IPS-11a (cell line): ENCODE measurements around the gene RET.

ENCODE experiments used
- H3K4me3 ChIP-seq: one replicate; pipeline ENCODE4 v1.5.1; 2013; ENCODE audit warnings: low read depth, low read length, control low read depth

Gene RET

DNA sequence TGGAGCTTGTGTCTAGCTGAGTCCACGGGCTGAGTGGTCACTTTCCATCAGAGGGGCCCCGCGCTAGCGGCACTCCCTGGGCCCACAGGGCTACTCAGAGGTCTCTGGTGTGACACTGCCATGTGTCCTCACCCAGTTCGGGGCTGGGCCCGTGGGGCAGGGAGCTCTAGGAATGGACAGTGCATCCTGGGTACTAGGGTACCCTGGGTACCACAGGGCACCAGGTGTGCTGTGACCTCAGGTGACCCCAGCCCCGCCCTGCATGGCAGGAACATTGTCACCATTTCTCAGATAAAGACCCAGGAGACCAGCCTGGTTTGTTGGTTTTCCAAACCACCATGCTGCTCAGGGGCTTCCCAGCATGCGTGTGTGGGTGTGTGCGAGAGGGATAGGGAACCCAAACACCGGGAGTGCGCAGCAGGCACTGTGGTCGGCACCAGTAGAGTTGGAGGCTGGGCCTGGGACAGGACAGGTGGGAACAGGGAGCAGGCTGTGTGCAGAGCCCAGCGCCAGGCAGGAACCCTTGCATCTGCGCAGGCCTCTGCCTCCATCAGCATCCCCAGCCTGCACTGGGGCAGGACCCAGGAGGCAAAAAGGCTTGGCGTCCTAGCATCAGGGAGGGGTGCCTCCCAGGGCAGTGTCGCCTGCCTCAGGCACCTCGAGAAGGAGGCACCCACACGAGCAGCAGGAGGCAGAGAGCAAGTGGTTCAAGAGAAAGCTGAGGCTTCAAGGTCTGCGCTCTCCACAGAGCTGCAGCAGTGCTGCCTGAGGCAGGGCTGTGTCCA lies 42.0 kb downstream of the RET start:
- H3K4me3 ChIP-seq = no peak overlapping the region

DNA sequence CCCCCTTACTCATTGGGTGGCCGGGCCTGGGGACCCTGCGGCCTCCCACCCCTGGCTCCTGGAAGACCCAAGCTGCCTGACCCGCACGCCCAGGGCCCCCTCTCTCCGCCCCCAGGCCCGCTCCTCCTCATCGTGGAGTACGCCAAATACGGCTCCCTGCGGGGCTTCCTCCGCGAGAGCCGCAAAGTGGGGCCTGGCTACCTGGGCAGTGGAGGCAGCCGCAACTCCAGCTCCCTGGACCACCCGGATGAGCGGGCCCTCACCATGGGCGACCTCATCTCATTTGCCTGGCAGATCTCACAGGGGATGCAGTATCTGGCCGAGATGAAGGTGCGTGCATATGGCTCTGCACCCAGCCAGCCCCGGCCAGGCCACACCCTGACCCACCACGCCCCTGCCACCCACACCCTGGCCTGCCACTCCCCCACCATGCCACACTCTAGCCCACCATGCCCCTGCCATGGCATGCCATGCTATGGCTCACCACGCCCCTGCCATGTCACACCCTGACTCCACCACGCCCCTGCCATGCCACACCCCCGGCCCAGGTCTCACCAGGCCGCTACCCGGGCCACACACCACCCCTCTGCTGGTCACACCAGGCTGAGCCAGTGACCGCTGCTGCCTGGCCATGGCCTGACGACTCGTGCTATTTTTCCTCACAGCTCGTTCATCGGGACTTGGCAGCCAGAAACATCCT lies 42.7 kb downstream of the RET start:
- H3K4me3 ChIP-seq = no peak overlapping the region

DNA sequence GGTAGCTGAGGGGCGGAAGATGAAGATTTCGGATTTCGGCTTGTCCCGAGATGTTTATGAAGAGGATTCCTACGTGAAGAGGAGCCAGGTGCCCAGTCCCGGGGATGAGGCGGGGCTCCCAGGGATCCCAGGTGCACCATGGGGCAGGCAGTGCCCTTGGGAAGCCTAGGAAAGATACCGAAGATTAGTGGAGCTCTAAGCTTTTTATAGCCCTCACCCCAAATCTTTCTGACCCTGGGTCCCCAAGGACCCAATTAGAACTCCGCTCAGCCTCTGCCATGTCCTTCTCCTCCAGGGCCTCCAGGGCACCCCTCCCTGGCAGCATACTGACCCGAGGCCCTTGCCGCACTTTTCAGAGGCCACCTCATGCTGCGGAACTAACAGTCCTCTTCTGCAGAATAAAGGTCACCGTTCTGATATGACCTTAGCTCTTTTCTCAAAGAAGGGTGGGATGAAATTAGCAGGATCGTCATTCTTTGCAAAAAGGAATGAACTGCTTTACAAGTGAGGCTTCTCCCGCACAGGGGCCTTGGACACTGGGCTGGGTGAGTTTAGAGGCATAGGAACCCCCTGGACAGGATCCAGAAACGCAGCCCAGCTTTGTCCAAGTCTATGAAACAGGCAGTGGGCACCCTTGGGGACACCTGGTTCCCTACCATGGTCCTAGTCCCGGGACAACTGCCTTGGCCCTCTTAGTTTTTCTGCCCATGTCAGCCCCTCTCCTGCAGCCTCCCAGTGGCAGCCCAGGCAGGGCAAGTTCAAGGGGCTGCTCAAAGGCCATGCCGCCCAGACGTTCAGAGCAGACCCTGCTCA lies 43.5 kb downstream of the RET start:
- no peak overlapping the region for H3K4me3 ChIP-seq

DNA sequence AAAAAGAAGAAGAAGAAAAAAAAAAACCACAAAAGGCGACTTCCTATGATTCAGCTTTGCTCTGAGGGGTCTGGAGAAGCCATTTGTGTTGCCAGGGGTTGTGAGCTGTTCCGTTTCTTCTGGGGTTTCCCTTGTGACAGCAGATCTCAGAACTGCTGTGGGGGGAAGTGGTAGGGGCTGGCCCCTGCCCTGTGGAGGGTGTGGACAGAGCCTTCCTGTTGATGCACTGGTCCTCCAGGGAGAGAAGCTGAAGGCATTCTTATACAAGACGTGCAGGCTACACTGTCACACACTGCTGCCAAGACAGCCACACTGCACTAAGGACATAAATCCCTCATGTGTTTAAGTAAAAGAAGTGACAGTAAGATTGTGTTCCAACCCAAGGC lies 44.1 kb downstream of the RET start:
- H3K4me3 ChIP-seq = no peak overlapping the region

- no peak overlapping the region for H3K4me3 ChIP-seq
These were observed 44.6 kb downstream of the RET start for GRCh38 chr10:43121444-43121843.

DNA sequence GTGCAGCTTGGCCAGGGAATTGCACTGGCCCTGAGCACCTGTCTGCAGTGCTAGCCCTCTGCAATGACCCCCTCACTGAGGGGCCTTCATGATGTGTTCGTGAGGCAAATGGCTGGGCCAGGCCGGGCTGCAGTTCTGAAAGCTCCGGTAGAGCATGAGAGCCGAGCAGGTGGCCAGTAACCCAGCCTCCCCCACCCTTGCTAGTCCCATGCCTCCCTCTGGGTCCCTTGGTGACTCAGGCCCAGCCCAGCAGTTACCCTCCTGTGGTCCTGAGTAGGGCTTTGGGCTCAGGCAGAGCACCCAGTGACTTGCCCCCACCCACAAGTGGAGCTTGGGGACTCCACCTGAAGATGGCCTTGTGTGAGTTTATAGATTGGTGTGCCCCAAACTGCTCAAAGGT lies 45.2 kb downstream of the RET start:
- no peak overlapping the region for H3K4me3 ChIP-seq

GRCh38 chr10:43122826-43123225 lies 46.0 kb downstream of the RET start:
- H3K4me3 ChIP-seq = no peak overlapping the region

DNA sequence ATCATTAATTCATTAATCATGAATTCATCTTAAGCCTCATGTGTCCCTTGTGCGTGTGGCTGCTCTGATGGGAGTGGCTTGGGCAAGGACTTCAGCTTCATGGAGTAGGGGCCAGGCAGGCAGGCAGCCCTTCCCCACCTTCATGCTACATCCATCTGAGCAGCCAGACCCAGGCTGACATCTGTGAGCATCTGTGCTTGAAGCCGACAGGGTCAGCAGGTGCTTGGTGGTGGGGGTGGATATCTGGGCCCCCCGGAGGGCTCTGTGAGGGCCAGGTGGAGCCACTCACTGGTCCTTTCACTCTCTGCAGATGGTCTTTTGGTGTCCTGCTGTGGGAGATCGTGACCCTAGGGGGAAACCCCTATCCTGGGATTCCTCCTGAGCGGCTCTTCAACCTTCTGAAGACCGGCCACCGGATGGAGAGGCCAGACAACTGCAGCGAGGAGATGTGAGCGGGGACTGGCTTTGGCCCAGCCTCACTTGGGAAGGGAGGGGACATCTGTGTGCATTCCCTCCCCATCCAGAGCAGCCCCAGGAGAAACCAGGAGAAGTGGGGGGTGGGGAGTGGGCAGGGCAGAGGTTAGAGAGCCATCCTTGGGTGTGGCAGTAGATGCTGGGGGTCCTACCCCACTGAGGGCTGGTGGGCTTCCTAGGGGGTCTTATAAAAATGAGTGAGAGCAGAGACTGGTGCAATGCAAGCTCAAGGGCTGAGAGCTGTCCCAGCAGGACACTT lies 46.7 kb downstream of the RET start:
- no peak overlapping the region for H3K4me3 ChIP-seq

GRCh38 chr10:43124094-43124521 lies 47.2 kb downstream of the RET start:
- H3K4me3 ChIP-seq = no peak overlapping the region

GRCh38 chr10:43124574-43125273 lies 47.9 kb downstream of the RET start:
- no peak overlapping the region for H3K4me3 ChIP-seq

GRCh38 chr10:43125274-43125845 lies 48.5 kb downstream of the RET start:
- no peak overlapping the region for H3K4me3 ChIP-seq

DNA sequence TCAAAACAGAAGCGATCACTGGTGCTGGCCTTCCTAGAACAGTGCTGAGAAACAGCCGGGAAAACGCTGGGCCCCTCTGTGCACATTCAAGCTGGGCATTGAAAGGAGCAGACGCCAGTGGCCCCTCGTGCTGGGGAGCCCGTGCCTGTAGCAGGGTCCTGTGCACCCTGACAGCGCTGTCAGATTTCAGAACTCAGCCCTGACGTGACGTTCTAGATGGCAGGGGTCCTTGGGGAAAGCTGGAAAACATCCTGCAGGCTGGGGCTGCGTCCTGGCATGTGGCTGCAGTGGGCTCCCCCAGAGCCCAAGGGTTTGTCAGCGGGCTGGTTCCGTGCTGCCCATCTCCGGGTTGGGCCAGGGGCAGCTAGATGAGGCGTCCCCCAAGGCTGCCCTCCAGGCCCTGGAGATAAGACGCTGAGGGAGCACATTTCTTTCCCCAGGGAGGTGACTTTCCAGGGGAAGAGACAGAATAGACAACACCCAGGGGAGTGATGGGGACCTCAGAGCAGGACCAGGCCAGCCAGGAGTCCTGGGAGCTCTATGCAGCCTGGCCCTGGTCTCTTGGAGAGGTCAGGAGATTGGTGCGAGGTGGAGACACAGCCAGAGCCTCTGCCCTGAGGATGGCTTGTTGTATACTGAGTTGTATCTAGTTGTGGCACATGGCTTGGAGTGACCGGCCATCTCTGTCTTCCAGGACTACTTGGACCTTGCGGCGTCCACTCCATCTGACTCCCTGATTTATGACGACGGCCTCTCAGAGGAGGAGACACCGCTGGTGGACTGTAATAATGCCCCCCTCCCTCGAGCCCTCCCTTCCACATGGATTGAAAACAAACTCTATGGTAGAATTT lies 49.2 kb downstream of the RET start:
- no peak overlapping the region for H3K4me3 ChIP-seq

DNA sequence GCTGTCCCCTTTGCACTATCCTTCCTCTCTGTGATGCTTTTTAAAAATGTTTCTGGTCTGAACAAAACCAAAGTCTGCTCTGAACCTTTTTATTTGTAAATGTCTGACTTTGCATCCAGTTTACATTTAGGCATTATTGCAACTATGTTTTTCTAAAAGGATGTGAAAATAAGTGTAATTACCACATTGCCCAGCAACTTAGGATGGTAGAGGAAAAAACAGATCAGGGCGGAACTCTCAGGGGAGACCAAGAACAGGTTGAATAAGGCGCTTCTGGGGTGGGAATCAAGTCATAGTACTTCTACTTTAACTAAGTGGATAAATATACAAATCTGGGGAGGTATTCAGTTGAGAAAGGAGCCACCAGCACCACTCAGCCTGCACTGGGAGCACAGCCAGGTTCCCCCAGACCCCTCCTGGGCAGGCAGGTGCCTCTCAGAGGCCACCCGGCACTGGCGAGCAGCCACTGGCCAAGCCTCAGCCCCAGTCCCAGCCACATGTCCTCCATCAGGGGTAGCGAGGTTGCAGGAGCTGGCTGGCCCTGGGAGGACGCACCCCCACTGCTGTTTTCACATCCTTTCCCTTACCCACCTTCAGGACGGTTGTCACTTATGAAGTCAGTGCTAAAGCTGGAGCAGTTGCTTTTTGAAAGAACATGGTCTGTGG lies 50.0 kb downstream of the RET start:
- H3K4me3 ChIP-seq = no peak overlapping the region

- H3K4me3 ChIP-seq = no peak overlapping the region
These were observed 50.6 kb downstream of the RET start for GRCh38 chr10:43127442-43127841.

- H3K4me3 ChIP-seq = no peak overlapping the region
These were observed 51.5 kb downstream of the RET start for GRCh38 chr10:43128331-43128730.

- no peak overlapping the region for H3K4me3 ChIP-seq
These were observed 52.3 kb downstream of the RET start for GRCh38 chr10:43128958-43129706.

GRCh38 chr10:43130770-43131171 lies 53.9 kb downstream of the RET start:
- H3K4me3 ChIP-seq = no peak overlapping the region

- no peak overlapping the region for H3K4me3 ChIP-seq
These were observed 54.4 kb downstream of the RET start for GRCh38 chr10:43131256-43131655.
